Vagina (tissue), 2 donors: ENCODE results near the gene PUS3.
"Not testable (repeated sequence)": the region's sequence is repeated elsewhere in the genome, so short reads cannot be mapped to it uniquely, and the experiment has no call there.

Experiments
- CTCF ChIP-seq, 3 experiments: fragments of 450-650 bp in 2 of 3; fragments of 200-600 bp in 1 of 3; sonication (generic) in 1 of 3; IDR thresholded peaks; one replicate each; pipeline ENCODE4 v1.5.1; 2017 to 2019; ENCODE audit warnings: antibody characterized with exemption in 3 of 3, mild to moderate bottlenecking in 2 of 3, moderate library complexity in 2 of 3
- POLR2A ChIP-seq, 2 donors: fragments of 450-650 bp; IDR thresholded peaks; one replicate each; pipeline ENCODE4 v1.6.1; 2017; ENCODE audit warnings: antibody characterized with exemption in 2 of 2, mild to moderate bottlenecking in 2 of 2, moderate library complexity in 2 of 2
- POLR2AphosphoS5 ChIP-seq, 2 donors: sonication (generic); formaldehyde crosslinking; IDR thresholded peaks; one replicate each; pipeline ENCODE4 v1.9.0; 2017; ENCODE audit warnings: antibody characterized with exemption in 2 of 2, mild to moderate bottlenecking in 2 of 2, low read depth in 1 of 2; ENCODE audit not compliant: insufficient read depth in 1 of 2

- TF ChIP-seq POLR2A (IDR thresholded peaks at IDR 0.05); CTCF (IDR thresholded peaks at IDR 0.05); POLR2AphosphoS5 (IDR thresholded peaks at IDR 0.05; ENCODE audit: insufficient read depth in 1 of 2, low read depth in 1 of 2): not testable (repeated sequence)
Measured at GRCh38 chr11:125914601-125915000, 11.6 kb upstream of the PUS3 start.
